Loucy (cell line): Measurements from ENCODE around the gene GDAP1L1.
A peak's percentile ranks its signal among the peaks of the same experiment; 100 is the strongest.

Experiments used
- H2AFZ ChIP-seq: fragments of 200-600 bp; sonication (generic); 2 replicates; pipeline ENCODE4 v1.6.0; 2016; ENCODE audit warnings: antibody characterized with exemption, mild to moderate bottlenecking, low read length, moderate library complexity
- H3F3A ChIP-seq: fragments of 200-600 bp; 2 replicates; pipeline ENCODE4 v1.6.0; 2016; ENCODE audit warnings: antibody characterized with exemption, low read depth, mild to moderate bottlenecking
- H3K27me3 ChIP-seq: fragments of 200-600 bp; sonication (generic); 2 replicates; pipeline ENCODE4 v1.6.1; 2014; ENCODE audit warnings: low read length, mild to moderate bottlenecking; ENCODE audit not compliant: insufficient read depth, poor library complexity, severe bottlenecking
- H3K36me3 ChIP-seq: fragments of 200-600 bp; sonication (generic); 2 replicates; pipeline ENCODE4 v1.6.1; 2016; ENCODE audit warnings: low read length; ENCODE audit not compliant: insufficient read depth
- H3K4me1 ChIP-seq: fragments of 200-600 bp; sonication (generic); 2 replicates; pipeline ENCODE4 v1.5.1; 2014; ENCODE audit warnings: low read length, mild to moderate bottlenecking; ENCODE audit not compliant: insufficient read depth, poor library complexity, severe bottlenecking
- H3K4me2 ChIP-seq: fragments of 200-600 bp; sonication (generic); 2 replicates; pipeline ENCODE4 v1.6.0; 2014; ENCODE audit warnings: antibody characterized with exemption, low read length, low read depth, mild to moderate bottlenecking; ENCODE audit not compliant: poor library complexity, severe bottlenecking
- H3K4me3 ChIP-seq: fragments of 200-600 bp; sonication (generic); 2 replicates; pipeline ENCODE4 v1.5.1; 2014; ENCODE audit warnings: low read length, mild to moderate bottlenecking, mixed read lengths; ENCODE audit not compliant: poor library complexity, severe bottlenecking
- H3K79me2 ChIP-seq: fragments of 200-600 bp; sonication (generic); 2 replicates; pipeline ENCODE4 v1.6.1; 2014; ENCODE audit warnings: low read length; ENCODE audit not compliant: insufficient read depth
- H3K9ac ChIP-seq: fragments of 200-600 bp; sonication (generic); 2 replicates; pipeline ENCODE4 v1.6.0; 2014; ENCODE audit warnings: mild to moderate bottlenecking, low read depth, low read length, moderate library complexity; ENCODE audit not compliant: poor library complexity, severe bottlenecking
- H3K9me2 ChIP-seq: fragments of 200-600 bp; sonication (generic); replicated peaks from 2 replicates; pipeline ENCODE4 v1.6.1; 2016; ENCODE audit warnings: low read depth, low read length, mixed read lengths
- H3K9me3 ChIP-seq: fragments of 200-600 bp; sonication (generic); 2 replicates; pipeline ENCODE4 v1.6.1; 2014; ENCODE audit warnings: mild to moderate bottlenecking, antibody characterized with exemption, low read length, low read depth; ENCODE audit not compliant: insufficient read depth
- H4K20me1 ChIP-seq: fragments of 200-600 bp; sonication (generic); 2 replicates; pipeline ENCODE4 v1.6.0; 2014; ENCODE audit warnings: antibody characterized with exemption, low read length, mild to moderate bottlenecking; ENCODE audit not compliant: insufficient read depth, poor library complexity, severe bottlenecking
- EZH2phosphoT487 ChIP-seq: fragments of 200-600 bp; IDR thresholded peaks from 2 replicates; pipeline ENCODE4 v1.6.1; 2018; ENCODE audit warnings: antibody characterized with exemption, mild to moderate bottlenecking, moderate library complexity, borderline replicate concordance
- TF ChIP-seq, protein P1 (sequence below): fragments of 200-600 bp; sonication (generic); conservative IDR thresholded peaks from 2 replicates; pipeline ENCODE4 v1.5.1; 2014; ENCODE audit warnings: mild to moderate bottlenecking, antibody characterized with exemption, low read length

Gene GDAP1L1

DNA sequence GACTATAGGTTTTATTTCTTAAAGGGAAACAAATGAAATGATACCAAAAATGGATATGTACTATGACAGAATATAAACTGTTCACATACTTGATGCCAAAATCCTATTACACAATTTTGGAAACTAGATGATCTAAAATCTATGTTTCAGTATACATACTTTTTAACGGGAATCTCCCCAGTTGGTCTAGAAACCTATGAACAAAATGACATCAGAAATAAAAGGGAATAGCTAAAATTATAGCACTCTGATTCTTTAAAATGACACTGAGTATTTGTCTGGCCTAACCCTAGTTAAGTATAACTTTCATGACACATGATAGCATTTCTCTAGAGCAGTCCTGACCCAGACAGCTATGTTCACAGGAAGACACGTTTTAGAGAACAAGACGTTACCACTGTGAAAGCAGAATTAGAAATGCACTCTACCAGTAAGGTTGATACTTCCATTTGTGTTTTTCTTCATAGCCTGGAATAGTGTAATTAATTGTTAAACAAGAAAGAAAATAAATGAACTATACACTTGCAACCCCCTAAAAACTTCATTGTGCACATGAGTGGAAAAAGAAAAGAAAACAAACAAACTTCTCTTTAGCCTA is 39.9 kb upstream of the GDAP1L1 start:
- no peaks in the 10 kb centered on the region for H3K9me3 ChIP-seq
- no peaks in the 10 kb centered on the region for H3K9me2 ChIP-seq
- H3K9ac ChIP-seq = peak overlapping the region; percentile 54
- H3K4me1 ChIP-seq = peaks cover 56% of the 10 kb centered on the region
- TF ChIP-seq, protein P1, sequence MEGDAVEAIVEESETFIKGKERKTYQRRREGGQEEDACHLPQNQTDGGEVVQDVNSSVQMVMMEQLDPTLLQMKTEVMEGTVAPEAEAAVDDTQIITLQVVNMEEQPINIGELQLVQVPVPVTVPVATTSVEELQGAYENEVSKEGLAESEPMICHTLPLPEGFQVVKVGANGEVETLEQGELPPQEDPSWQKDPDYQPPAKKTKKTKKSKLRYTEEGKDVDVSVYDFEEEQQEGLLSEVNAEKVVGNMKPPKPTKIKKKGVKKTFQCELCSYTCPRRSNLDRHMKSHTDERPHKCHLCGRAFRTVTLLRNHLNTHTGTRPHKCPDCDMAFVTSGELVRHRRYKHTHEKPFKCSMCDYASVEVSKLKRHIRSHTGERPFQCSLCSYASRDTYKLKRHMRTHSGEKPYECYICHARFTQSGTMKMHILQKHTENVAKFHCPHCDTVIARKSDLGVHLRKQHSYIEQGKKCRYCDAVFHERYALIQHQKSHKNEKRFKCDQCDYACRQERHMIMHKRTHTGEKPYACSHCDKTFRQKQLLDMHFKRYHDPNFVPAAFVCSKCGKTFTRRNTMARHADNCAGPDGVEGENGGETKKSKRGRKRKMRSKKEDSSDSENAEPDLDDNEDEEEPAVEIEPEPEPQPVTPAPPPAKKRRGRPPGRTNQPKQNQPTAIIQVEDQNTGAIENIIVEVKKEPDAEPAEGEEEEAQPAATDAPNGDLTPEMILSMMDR = no peak
- no peak for TF ChIP-seq EZH2phosphoT487
- H4K20me1 ChIP-seq = peaks cover 51% of the 10 kb centered on the region
- peaks cover 70% of the 10 kb centered on the region for H3K79me2 ChIP-seq
- H3K36me3 ChIP-seq = peaks cover 23% of the 10 kb centered on the region; the same call in 1 of the 2 replicates
- H3K27me3 ChIP-seq = no peaks in the 10 kb centered on the region
- peak overlapping the region; percentile 98 for H3K4me3 ChIP-seq
- peak overlapping the region; percentile 99 for H3K4me2 ChIP-seq
- no peaks in the 10 kb centered on the region for H3F3A ChIP-seq
- no peak overlapping the region for H2AFZ ChIP-seq

DNA sequence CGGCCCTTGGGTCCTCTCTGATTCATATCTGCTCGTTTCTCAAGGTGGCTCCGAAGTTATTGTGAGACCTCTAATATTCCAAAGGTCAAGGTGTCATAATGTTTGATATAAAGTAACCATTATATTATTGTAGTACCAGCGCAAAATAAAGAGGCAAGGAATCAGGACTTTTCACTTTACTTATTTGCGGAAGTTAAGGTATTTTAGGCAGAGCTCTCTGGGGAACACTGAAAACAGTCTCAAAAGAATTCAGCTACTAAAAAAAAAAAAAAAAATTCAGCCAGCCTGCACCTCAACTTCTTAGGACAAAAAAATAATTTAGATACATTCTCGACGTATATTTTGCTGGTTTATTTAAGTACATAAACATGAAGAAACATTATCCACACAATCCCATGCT is 38.9 kb upstream of the GDAP1L1 start:
- Histone ChIP-seq H3F3A (no peaks in the 10 kb centered on the region), H3K4me3 (peak overlapping the region; percentile 98), H3K9ac (peak overlapping the region; percentile 92), H3K36me3 (peaks cover 16% of the 10 kb centered on the region; the same call in 1 of the 2 replicates), H3K79me2 (peaks cover 66% of the 10 kb centered on the region), H3K4me1 (peaks cover 56% of the 10 kb centered on the region), H3K4me2 (peak overlapping the region; percentile 99), H3K9me2 (no peaks in the 10 kb centered on the region), H3K9me3 (no peaks in the 10 kb centered on the region), H4K20me1 (peaks cover 51% of the 10 kb centered on the region), H3K27me3 (no peaks in the 10 kb centered on the region), H2AFZ (no peak overlapping the region)
- TF ChIP-seq, protein P1 = no peak
- TF ChIP-seq EZH2phosphoT487 = no peak

DNA sequence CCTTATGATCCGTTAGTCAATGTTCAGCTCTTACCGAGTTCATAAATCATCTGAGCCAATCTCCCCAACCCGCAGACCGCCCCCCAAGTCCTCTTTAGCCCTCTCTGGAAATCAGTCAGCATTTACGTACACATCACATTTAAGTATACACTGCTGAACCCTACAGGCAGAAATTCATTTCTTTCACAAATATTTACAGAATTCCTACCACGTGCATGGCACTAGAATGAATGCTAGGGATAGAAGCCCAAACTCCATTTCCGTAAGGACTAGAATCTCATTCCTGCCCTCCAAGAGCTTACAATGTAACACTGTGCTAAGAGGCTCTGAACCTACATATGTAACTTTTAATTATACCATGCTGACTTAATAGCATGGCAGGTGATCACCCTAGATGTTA is 38.3 kb upstream of the GDAP1L1 start:
- Histone ChIP-seq H3K4me3 (peak overlapping the region; percentile 98), H3K4me1 (peaks cover 56% of the 10 kb centered on the region), H3K27me3 (no peaks in the 10 kb centered on the region), H3K36me3 (peaks cover 16% of the 10 kb centered on the region; the same call in 1 of the 2 replicates), H3K4me2 (peak overlapping the region; percentile 99), H3K9me2 (no peaks in the 10 kb centered on the region), H4K20me1 (peaks cover 50% of the 10 kb centered on the region), H2AFZ (no peak overlapping the region), H3K79me2 (peaks cover 61% of the 10 kb centered on the region), H3K9ac (peak overlapping the region; percentile 92), H3F3A (no peaks in the 10 kb centered on the region), H3K9me3 (no peaks in the 10 kb centered on the region)
- TF ChIP-seq EZH2phosphoT487 = no peak
